ENCODE measurements around the gene DTNBP1. TPM values are rescaled to one million over a fixed set of nuclear protein-coding genes. Genes with fewer than 3 reads are reported as not detected.

DTNBP1 gene
- total RNA-seq, 1 donor from 2014 or later = 18.2 TPM

GRCh38 chr6:15594512-15595259, 68.1 kb downstream of the DTNBP1 start:
- intact Hi-C loops (cut with DNase I) = no loop called here
- H3K27me3 ChIP-seq = no peaks in the 10 kb centered on the region
- H3K4me3 ChIP-seq = no peak overlapping the region
- no peaks in the 10 kb centered on the region for H3K4me1 ChIP-seq
- no peak overlapping the region for H3K27ac ChIP-seq
- TF ChIP-seq POLR2AphosphoS5 (IDR thresholded peaks at IDR 0.05; ENCODE audit: insufficient read depth in 1 of 2, low read depth in 1 of 2) (no peak), CTCF (IDR thresholded peaks at IDR 0.05) (no peak), POLR2A (IDR thresholded peaks at IDR 0.05) (no peak)
- no peak for DNase-seq (ENCODE audit: extremely low spot score in 2 of 2)
- no peaks in the 10 kb centered on the region for H3K36me3 ChIP-seq
- no peaks in the 10 kb centered on the region for H3K9me3 ChIP-seq

GRCh38 chr6:15593798-15594197, 69.0 kb downstream of the DTNBP1 start:
- Histone ChIP-seq H3K4me3 (no peak overlapping the region), H3K9me3 (no peaks in the 10 kb centered on the region), H3K27me3 (no peaks in the 10 kb centered on the region), H3K36me3 (no peaks in the 10 kb centered on the region), H3K27ac (no peak overlapping the region), H3K4me1 (no peaks in the 10 kb centered on the region)
- intact Hi-C loops (cut with DNase I) = no loop called here
- no peak for TF ChIP-seq CTCF (IDR thresholded peaks at IDR 0.05)
- TF ChIP-seq POLR2AphosphoS5 (IDR thresholded peaks at IDR 0.05; ENCODE audit: insufficient read depth in 1 of 2, low read depth in 1 of 2) = no peak
- no peak for TF ChIP-seq POLR2A (IDR thresholded peaks at IDR 0.05)
- DNase-seq (ENCODE audit: extremely low spot score in 2 of 2) = no peak

- Histone ChIP-seq H3K9me3 (no peaks in the 10 kb centered on the region), H3K4me3 (no peak overlapping the region), H3K27ac (no peak overlapping the region), H3K27me3 (no peaks in the 10 kb centered on the region), H3K36me3 (no peaks in the 10 kb centered on the region), H3K4me1 (no peaks in the 10 kb centered on the region)
- no peak for DNase-seq (ENCODE audit: extremely low spot score in 2 of 2)
- intact Hi-C loops (cut with DNase I) = no loop called here
- TF ChIP-seq POLR2AphosphoS5 (IDR thresholded peaks at IDR 0.05; ENCODE audit: insufficient read depth in 1 of 2, low read depth in 1 of 2) (no peak), POLR2A (IDR thresholded peaks at IDR 0.05) (no peak), CTCF (IDR thresholded peaks at IDR 0.05) (no peak)
Measured at GRCh38 chr6:15592610-15593009, 70.2 kb downstream of the DTNBP1 start.

GRCh38 chr6:15588971-15589634, 73.7 kb downstream of the DTNBP1 start:
- no peak overlapping the region for H3K4me3 ChIP-seq
- H3K27me3 ChIP-seq = no peaks in the 10 kb centered on the region
- no peak for TF ChIP-seq POLR2AphosphoS5 (IDR thresholded peaks at IDR 0.05; ENCODE audit: insufficient read depth in 1 of 2, low read depth in 1 of 2)
- TF ChIP-seq POLR2A (IDR thresholded peaks at IDR 0.05) = no peak
- TF ChIP-seq CTCF (IDR thresholded peaks at IDR 0.05) = no peak

GRCh38 chr6:15586503-15586902, 76.3 kb downstream of the DTNBP1 start:
- TF ChIP-seq POLR2AphosphoS5 (IDR thresholded peaks at IDR 0.05; ENCODE audit: insufficient read depth in 1 of 2, low read depth in 1 of 2) (no peak), POLR2A (IDR thresholded peaks at IDR 0.05) (no peak), CTCF (IDR thresholded peaks at IDR 0.05) (no peak)
- Histone ChIP-seq H3K36me3 (no peaks in the 10 kb centered on the region), H3K27me3 (no peaks in the 10 kb centered on the region), H3K4me3 (no peak overlapping the region), H3K27ac (no peak overlapping the region), H3K4me1 (no peaks in the 10 kb centered on the region), H3K9me3 (no peaks in the 10 kb centered on the region)
- intact Hi-C loops (cut with DNase I) = no loop called here
- no peak for DNase-seq (ENCODE audit: extremely low spot score in 2 of 2)

More at GRCh38 chr6:15588971-15589634, 73.7 kb downstream of the DTNBP1 start:
- Histone ChIP-seq H3K36me3 (no peaks in the 10 kb centered on the region), H3K27ac (no peak overlapping the region), H3K4me1 (no peaks in the 10 kb centered on the region), H3K9me3 (no peaks in the 10 kb centered on the region)
- no peak for DNase-seq (ENCODE audit: extremely low spot score in 2 of 2)
- intact Hi-C loops (cut with DNase I) = no loop called here

Data from vagina (tissue), 2 donors.